ENCODE results near the gene SSR4.

DNA sequence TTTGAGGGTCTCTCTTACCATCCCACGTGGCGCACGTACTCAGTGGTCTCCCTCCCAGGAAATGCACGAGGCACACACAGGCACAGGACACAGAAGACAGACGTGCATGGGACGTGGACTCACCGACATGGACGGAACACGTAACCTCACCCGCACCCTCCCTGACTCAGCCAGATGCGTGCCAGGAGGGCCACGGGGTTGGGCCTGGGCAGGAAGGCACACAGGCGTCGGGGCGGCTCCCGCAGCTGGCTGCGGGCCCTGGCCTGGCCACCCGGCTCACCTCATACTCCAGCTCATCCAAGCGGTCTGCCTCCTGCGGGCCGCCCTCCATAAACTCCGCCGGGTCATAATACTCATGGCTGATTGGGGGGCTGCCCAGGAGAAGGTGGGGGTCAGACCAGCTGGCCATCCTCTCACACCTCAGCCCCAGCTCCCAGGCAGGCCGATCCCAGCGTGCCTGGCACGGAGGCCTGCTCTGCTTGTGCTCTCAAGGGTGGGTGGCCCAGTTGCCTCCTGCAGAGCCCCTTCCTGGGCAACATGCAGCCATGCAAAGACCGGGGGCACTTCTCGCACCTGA lies 12.6 kb downstream of the SSR4 start:
- no peak for TF ChIP-seq ESRRA (IDR thresholded peaks at IDR 0.05; ENCODE audit: borderline replicate concordance, low read length)
- TF ChIP-seq, protein P1, sequence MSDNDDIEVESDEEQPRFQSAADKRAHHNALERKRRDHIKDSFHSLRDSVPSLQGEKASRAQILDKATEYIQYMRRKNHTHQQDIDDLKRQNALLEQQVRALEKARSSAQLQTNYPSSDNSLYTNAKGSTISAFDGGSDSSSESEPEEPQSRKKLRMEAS (IDR thresholded peaks at IDR 0.05) = no peak
- no peak for TF ChIP-seq CEBPB (IDR thresholded peaks at IDR 0.05)
- TF ChIP-seq, protein P2, sequence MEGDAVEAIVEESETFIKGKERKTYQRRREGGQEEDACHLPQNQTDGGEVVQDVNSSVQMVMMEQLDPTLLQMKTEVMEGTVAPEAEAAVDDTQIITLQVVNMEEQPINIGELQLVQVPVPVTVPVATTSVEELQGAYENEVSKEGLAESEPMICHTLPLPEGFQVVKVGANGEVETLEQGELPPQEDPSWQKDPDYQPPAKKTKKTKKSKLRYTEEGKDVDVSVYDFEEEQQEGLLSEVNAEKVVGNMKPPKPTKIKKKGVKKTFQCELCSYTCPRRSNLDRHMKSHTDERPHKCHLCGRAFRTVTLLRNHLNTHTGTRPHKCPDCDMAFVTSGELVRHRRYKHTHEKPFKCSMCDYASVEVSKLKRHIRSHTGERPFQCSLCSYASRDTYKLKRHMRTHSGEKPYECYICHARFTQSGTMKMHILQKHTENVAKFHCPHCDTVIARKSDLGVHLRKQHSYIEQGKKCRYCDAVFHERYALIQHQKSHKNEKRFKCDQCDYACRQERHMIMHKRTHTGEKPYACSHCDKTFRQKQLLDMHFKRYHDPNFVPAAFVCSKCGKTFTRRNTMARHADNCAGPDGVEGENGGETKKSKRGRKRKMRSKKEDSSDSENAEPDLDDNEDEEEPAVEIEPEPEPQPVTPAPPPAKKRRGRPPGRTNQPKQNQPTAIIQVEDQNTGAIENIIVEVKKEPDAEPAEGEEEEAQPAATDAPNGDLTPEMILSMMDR (IDR thresholded peaks at IDR 0.05) = no peak
- no peak for TF ChIP-seq BHLHE40 (IDR thresholded peaks at IDR 0.05; ENCODE audit: low read depth, low read length)
- no peak for TF ChIP-seq CHD2 (IDR thresholded peaks at IDR 0.05; ENCODE audit: low read length, partially characterized antibody)
- no peak for TF ChIP-seq RAD21 (conservative IDR thresholded peaks at IDR 0.05 in 1 of 2, IDR thresholded peaks at IDR 0.05 in 1 of 2)

All from A549 (cell line).